Measurements from ENCODE around the gene RLN2.

Gene RLN2

DNA sequence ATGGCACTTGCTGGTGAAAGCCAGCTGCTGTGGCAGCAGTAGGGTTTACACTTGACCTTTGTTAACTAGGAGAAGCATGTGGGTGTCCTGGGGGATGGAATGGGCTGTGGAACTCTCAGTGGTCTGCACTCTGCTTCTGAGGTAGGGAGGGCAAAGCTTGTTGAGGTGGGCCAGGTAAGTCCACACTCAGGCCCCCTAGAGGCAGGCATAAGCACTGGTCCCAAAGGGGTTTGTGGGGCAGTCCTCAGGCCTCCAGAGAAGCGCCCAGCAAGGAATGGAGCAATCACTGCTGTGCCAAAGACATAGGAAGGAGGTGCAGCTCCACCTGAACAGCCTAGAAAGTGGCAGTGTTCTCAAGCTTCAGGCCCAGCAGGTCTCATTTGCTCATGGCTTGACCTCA, 38.6 kb downstream of the RLN2 start:
- no peak for DNase-seq

- no peak for DNase-seq
These were observed 40.3 kb downstream of the RLN2 start for GRCh38 chr9:5264219-5264595.

DNA sequence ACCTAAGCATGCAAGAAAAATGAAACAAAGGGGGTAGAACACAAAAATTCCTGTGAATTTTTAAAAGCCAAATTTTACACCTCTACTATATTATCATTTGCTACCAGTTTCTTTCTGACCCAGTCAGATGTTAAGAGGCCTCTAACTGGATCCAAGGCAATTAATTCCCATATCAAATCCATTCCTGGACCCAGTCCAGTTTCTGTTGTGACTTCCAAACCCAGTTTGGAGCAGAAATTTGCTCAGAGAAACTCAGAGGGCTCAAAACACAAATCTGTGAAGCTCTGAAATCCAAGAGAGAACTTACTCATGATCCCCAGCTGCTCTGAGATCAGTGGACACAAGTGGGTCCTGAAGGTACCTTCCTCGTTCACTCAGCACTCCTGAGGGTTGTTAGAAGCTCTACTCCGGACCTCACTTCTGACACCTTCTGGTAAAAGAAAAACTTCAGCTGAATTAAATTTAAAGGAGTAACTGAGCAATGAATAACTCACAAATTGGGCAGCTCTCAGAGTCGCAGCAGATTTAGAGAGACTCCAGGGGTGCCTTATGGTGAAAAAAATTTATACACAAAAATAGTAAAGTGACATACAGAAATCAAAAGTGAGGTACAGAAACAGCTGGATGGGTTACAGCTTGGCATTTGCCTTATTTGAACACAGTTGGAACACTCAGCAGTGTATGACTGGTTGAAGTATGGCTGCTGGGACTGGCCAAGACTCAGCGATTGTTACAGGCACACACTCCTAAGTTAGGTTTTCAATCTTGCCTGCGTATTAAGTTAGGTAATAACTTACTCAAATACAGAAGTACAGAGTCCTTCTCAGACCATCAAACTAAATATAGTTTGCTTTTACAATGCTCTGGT, 40.9 kb downstream of the RLN2 start:
- DNase-seq: no peak
